Thoracic aorta (tissue), 2 donors: Measurements from ENCODE around the gene FCRL1. TPM values are rescaled to one million over a fixed set of nuclear protein-coding genes. Genes with fewer than 3 reads are reported as not detected.

Experiments used
- ATAC-seq: fragments of 150-250 bp; one replicate; pipeline ENCODE4 v1.8.0; 2017; ENCODE audit warnings: low read depth; ENCODE audit not compliant: insufficient number of reproducible peaks, low FRiP score
- DNase-seq: peaks from one replicate; pipeline ENCODE4 v3.0.0-alpha.2; 2020; ENCODE audit warnings: low spot score
- H3K27ac ChIP-seq, 2 donors: fragments of 200-600 bp; sonication (generic); 1 replicate in 1 of 2; 2 replicates in 1 of 2; pipeline ENCODE4 v1.5.1; 2016; ENCODE audit warnings: mild to moderate bottlenecking in 2 of 2, moderate library complexity in 2 of 2
- H3K27me3 ChIP-seq: fragments of 200-600 bp; sonication (generic); replicated peaks from 2 replicates; pipeline ENCODE4 v1.6.0; 2016; ENCODE audit warnings: mild to moderate bottlenecking; ENCODE audit not compliant: insufficient read depth
- H3K36me3 ChIP-seq: fragments of 200-600 bp; sonication (generic); one replicate; pipeline ENCODE4 v1.5.1; 2016
- H3K4me1 ChIP-seq, 2 donors: fragments of 200-600 bp; sonication (generic); 1 replicate in 1 of 2; 2 replicates in 1 of 2; pipeline versions ENCODE4 v1.5.1 to v1.6.0; 2016; ENCODE audit warnings: low read depth in 2 of 2, mild to moderate bottlenecking in 1 of 2; ENCODE audit not compliant: control insufficient read depth in 1 of 2
- H3K4me3 ChIP-seq: fragments of 200-600 bp; sonication (generic); 2 replicates; pipeline ENCODE4 v1.5.1; 2016; ENCODE audit warnings: mild to moderate bottlenecking
- H3K9me3 ChIP-seq: fragments of 200-600 bp; sonication (generic); 2 replicates; pipeline ENCODE4 v1.5.1; 2016
- CTCF ChIP-seq: fragments of 200-600 bp; sonication (generic); IDR thresholded peaks from one replicate; pipeline ENCODE4 v1.5.1; 2019; ENCODE audit warnings: antibody characterized with exemption
- total RNA-seq, 2 donors: library from RNA; depleted of rRNA; stranded (reverse); fragments of >200 nt; gene quantifications; one replicate each; pipeline versions ENCODE4 v1.1.0 to v1.2.3, GENCODE V29; 2016

Gene FCRL1
- total RNA-seq, 2 donors from 2014 or later: 1.8 TPM; not detected in 1

- DNase-seq (no peak), ATAC-seq (no peak)
- Histone ChIP-seq H3K36me3 (no peaks in the 10 kb centered on the region), H3K9me3 (no peaks in the 10 kb centered on the region), H3K4me3 (no peak overlapping the region), H3K27me3 (no peaks in the 10 kb centered on the region), H3K27ac (no peak overlapping the region), H3K4me1 (no peaks in the 10 kb centered on the region)
- no peak for TF ChIP-seq CTCF
Observed at GRCh38 chr1:157829210-157829609, 9.3 kb upstream of the FCRL1 start.

- no peak overlapping the region for H3K4me3 ChIP-seq
- TF ChIP-seq CTCF: no peak
- H3K27me3 ChIP-seq: no peaks in the 10 kb centered on the region
- no peaks in the 10 kb centered on the region for H3K4me1 ChIP-seq
- H3K36me3 ChIP-seq: no peaks in the 10 kb centered on the region
- H3K9me3 ChIP-seq: no peaks in the 10 kb centered on the region
- H3K27ac ChIP-seq: no peak overlapping the region
- ATAC-seq (no peak), DNase-seq (no peak)
Observed at GRCh38 chr1:157820299-157820698, 379 bp upstream of the FCRL1 start.

- no peaks in the 10 kb centered on the region for H3K9me3 ChIP-seq
- DNase-seq: no peak
- no peak for TF ChIP-seq CTCF
- H3K4me1 ChIP-seq: no peaks in the 10 kb centered on the region
- no peaks in the 10 kb centered on the region for H3K36me3 ChIP-seq
- no peaks in the 10 kb centered on the region for H3K27me3 ChIP-seq
- H3K4me3 ChIP-seq: no peak overlapping the region
- H3K27ac ChIP-seq: no peak overlapping the region
- no peak for ATAC-seq
Observed at GRCh38 chr1:157819215-157819614, 705 bp downstream of the FCRL1 start.

- Histone ChIP-seq H3K4me1 (no peaks in the 10 kb centered on the region), H3K27ac (no peak overlapping the region), H3K27me3 (no peaks in the 10 kb centered on the region), H3K9me3 (peaks cover 9% of the 10 kb centered on the region), H3K4me3 (no peak overlapping the region), H3K36me3 (no peaks in the 10 kb centered on the region)
- ATAC-seq: no peak
- DNase-seq: no peak
- TF ChIP-seq CTCF: no peak
Observed at GRCh38 chr1:157813269-157813668, 6.7 kb downstream of the FCRL1 start.

- ATAC-seq (no peak), DNase-seq (no peak)
- no peak overlapping the region for H3K27ac ChIP-seq
- no peak overlapping the region for H3K4me3 ChIP-seq
- TF ChIP-seq CTCF: no peak
- no peaks in the 10 kb centered on the region for H3K9me3 ChIP-seq
- H3K36me3 ChIP-seq: no peaks in the 10 kb centered on the region
- no peaks in the 10 kb centered on the region for H3K4me1 ChIP-seq
- H3K27me3 ChIP-seq: no peaks in the 10 kb centered on the region
Observed at GRCh38 chr1:157806431-157807149, 13.3 kb downstream of the FCRL1 start.
